ENCODE results near the gene RPS6KA5.

GRCh38 chr14:91061056-91061887, 831 bp upstream of the RPS6KA5 start:
- TF ChIP-seq CTCF (IDR thresholded peaks at IDR 0.05; ENCODE audit: low read length) = no peak
- no peak for TF ChIP-seq EZH2phosphoT487 (IDR thresholded peaks at IDR 0.05; ENCODE audit: low read length)
- TF ChIP-seq EZH2 (optimal IDR thresholded peaks at IDR 0.05; ENCODE audit: low read depth, low read length) = no peak
